ENCODE measurements around the gene DNAH10. TPM values are rescaled to one million over a fixed set of nuclear protein-coding genes. Genes with fewer than 3 reads are reported as not detected.

The DNAH10 gene
- total and polyA plus RNA-seq, 2 of the 13 experiments (the other 11 are each of a cell fraction or from before 2014, with no cell fraction given): 0.01 to 0.02 TPM

DNA sequence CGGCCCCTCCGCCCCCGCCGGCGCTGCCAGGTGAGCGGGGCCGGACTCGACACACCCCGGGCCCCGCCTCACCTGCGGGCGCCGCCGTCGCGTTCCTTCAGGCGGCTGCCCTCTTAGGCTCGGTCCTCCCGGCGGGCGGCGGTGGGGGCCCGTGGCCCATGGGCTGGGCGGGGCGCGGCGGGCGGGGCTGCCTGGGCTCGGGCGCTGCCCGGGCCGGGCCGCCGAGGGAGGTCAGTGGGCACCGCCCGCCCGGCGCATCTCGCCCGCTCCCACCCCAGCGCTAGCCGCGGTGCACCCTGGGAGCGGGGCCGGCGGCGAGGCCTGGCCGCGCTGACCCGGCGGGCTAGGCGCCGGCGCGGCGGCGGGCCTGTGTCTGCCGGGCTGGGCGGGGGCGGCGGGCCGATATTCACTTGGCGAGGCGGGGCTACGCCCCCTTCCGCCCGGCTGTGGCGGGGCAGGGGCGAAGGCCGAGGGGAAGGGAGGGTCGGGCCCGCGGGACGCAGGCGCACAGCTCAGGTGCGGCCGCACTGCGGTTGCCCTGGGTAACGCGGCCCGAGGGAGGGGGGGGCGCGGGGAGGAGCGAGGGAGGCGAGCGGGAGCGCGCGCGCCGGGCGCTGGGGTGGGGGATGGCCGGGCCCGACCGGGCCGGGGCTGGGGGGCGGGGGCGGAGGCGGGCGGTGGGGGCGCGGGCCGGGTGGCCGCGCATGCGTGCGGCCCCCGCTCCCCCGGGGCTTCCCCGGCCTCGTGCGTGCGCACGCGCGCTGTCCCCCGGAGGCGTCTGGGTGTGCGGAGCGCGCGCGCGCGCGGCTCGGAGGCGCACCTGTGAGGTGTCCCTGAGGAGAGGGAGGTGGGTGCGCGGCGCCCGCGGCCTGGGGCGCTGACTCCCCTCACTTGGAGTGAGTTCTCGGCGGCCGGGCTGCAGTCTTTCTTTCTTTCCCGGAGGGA, 210.6 kb downstream of the DNAH10 start, which contains the start of the genes CCDC92 and ZNF664 (continued):
- TF ChIP-seq, protein P1, sequence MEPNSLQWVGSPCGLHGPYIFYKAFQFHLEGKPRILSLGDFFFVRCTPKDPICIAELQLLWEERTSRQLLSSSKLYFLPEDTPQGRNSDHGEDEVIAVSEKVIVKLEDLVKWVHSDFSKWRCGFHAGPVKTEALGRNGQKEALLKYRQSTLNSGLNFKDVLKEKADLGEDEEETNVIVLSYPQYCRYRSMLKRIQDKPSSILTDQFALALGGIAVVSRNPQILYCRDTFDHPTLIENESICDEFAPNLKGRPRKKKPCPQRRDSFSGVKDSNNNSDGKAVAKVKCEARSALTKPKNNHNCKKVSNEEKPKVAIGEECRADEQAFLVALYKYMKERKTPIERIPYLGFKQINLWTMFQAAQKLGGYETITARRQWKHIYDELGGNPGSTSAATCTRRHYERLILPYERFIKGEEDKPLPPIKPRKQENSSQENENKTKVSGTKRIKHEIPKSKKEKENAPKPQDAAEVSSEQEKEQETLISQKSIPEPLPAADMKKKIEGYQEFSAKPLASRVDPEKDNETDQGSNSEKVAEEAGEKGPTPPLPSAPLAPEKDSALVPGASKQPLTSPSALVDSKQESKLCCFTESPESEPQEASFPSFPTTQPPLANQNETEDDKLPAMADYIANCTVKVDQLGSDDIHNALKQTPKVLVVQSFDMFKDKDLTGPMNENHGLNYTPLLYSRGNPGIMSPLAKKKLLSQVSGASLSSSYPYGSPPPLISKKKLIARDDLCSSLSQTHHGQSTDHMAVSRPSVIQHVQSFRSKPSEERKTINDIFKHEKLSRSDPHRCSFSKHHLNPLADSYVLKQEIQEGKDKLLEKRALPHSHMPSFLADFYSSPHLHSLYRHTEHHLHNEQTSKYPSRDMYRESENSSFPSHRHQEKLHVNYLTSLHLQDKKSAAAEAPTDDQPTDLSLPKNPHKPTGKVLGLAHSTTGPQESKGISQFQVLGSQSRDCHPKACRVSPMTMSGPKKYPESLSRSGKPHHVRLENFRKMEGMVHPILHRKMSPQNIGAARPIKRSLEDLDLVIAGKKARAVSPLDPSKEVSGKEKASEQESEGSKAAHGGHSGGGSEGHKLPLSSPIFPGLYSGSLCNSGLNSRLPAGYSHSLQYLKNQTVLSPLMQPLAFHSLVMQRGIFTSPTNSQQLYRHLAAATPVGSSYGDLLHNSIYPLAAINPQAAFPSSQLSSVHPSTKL (CRISPR knock-in tag; IDR thresholded peaks at IDR 0.05): 0 out of 2 replicates have a peak, but pooled peaks have one; percentile 5
- TF ChIP-seq FOXA3 (CRISPR knock-in tag; IDR thresholded peaks at IDR 0.05) (no peak), ARNT2 (CRISPR knock-in tag; IDR thresholded peaks at IDR 0.05; ENCODE audit: low read depth) (peak; percentile 52; the same call in 1 of the 2 replicates), ZNF251 (CRISPR knock-in tag; IDR thresholded peaks at IDR 0.05) (no peak), RBAK (CRISPR knock-in tag; IDR thresholded peaks at IDR 0.05) (no peak), TARDBP (CRISPR knock-in tag; IDR thresholded peaks at IDR 0.05) (no peak), HNRNPL (IDR thresholded peaks at IDR 0.05; ENCODE audit: low read depth, low read length) (no peak), CBX1 (IDR thresholded peaks at IDR 0.05; ENCODE audit: low read depth) (no peak), POLR2AphosphoS5 (IDR thresholded peaks at IDR 0.05; ENCODE audit: low read depth, low read length) (peak; percentile 72), HIVEP1 (CRISPR knock-in tag; IDR thresholded peaks at IDR 0.05) (no peak), EED (CRISPR knock-in tag; IDR thresholded peaks at IDR 0.05) (no peak), ZKSCAN1 (IDR thresholded peaks at IDR 0.05; ENCODE audit: low read length) (no peak), POGZ (CRISPR knock-in tag; IDR thresholded peaks at IDR 0.05) (peak; percentile 15; the same call in 1 of the 2 replicates), MAZ (IDR thresholded peaks at IDR 0.05; ENCODE audit: borderline replicate concordance, low read depth, low read length) (peak; percentile 95), MAZ (CRISPR knock-in tag; IDR thresholded peaks at IDR 0.05; ENCODE audit: low read depth) (peak; percentile 75), SETDB1 (CRISPR knock-in tag; IDR thresholded peaks at IDR 0.05; ENCODE audit: borderline replicate concordance) (no peak), ATF7-NPFF (CRISPR knock-in tag; IDR thresholded peaks at IDR 0.05; ENCODE audit: low read depth) (0 out of 2 replicates have a peak, but pooled peaks have one; percentile 34), ZNF614 (CRISPR knock-in tag; IDR thresholded peaks at IDR 0.05; ENCODE audit: borderline replicate concordance) (no peak), ZNF652 (CRISPR knock-in tag; IDR thresholded peaks at IDR 0.05; ENCODE audit: borderline replicate concordance, low read depth) (no peak)
- TF ChIP-seq, protein P2, sequence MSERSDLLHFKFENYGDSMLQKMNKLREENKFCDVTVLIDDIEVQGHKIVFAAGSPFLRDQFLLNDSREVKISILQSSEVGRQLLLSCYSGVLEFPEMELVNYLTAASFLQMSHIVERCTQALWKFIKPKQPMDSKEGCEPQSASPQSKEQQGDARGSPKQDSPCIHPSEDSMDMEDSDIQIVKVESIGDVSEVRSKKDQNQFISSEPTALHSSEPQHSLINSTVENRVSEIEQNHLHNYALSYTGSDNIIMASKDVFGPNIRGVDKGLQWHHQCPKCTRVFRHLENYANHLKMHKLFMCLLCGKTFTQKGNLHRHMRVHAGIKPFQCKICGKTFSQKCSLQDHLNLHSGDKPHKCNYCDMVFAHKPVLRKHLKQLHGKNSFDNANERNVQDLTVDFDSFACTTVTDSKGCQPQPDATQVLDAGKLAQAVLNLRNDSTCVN (CRISPR knock-in tag; IDR thresholded peaks at IDR 0.05; ENCODE audit: borderline replicate concordance): no peak
- TF ChIP-seq, protein P3, sequence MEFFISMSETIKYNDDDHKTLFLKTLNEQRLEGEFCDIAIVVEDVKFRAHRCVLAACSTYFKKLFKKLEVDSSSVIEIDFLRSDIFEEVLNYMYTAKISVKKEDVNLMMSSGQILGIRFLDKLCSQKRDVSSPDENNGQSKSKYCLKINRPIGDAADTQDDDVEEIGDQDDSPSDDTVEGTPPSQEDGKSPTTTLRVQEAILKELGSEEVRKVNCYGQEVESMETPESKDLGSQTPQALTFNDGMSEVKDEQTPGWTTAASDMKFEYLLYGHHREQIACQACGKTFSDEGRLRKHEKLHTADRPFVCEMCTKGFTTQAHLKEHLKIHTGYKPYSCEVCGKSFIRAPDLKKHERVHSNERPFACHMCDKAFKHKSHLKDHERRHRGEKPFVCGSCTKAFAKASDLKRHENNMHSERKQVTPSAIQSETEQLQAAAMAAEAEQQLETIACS (CRISPR knock-in tag; IDR thresholded peaks at IDR 0.05): peak; percentile 96
- TF ChIP-seq, protein P4, sequence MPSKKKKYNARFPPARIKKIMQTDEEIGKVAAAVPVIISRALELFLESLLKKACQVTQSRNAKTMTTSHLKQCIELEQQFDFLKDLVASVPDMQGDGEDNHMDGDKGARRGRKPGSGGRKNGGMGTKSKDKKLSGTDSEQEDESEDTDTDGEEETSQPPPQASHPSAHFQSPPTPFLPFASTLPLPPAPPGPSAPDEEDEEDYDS (CRISPR knock-in tag; IDR thresholded peaks at IDR 0.05): no peak; the same call in 1 of the 2 replicates
